22Rv1 (cell line): ENCODE results near the gene ZNF394.

ENCODE experiments used
- ZFX ChIP-seq: fragments of 450-650 bp; IDR thresholded peaks from 2 replicates; pipeline ENCODE4 v1.6.1; 2017; ENCODE audit warnings: antibody characterized with exemption, borderline replicate concordance
- TF ChIP-seq, protein P1 (sequence below): fragments of 450-650 bp; IDR thresholded peaks from 2 replicates; pipeline ENCODE4 v1.5.1; 2017; ENCODE audit warnings: mild to moderate bottlenecking

DNA sequence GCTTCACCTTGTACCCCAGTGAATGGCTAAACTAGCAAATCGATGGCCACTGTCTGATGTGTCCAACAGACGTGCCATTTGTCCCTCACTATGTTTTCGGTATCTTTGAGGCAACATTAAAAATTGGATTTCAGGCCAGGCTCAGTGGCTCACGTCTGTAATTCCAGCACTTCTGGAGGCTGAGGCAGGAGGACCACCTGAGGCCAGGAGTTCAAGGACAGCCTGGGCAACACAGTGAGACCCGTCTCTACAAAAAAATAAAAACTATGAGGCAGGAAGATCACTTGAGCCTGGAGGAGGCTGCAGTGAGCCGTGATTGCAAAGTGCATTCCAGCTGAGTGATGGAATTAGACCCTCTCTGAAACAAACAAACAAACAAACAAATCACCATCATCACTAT lies 43.8 kb upstream of the ZNF394 start:
- TF ChIP-seq, protein P1, sequence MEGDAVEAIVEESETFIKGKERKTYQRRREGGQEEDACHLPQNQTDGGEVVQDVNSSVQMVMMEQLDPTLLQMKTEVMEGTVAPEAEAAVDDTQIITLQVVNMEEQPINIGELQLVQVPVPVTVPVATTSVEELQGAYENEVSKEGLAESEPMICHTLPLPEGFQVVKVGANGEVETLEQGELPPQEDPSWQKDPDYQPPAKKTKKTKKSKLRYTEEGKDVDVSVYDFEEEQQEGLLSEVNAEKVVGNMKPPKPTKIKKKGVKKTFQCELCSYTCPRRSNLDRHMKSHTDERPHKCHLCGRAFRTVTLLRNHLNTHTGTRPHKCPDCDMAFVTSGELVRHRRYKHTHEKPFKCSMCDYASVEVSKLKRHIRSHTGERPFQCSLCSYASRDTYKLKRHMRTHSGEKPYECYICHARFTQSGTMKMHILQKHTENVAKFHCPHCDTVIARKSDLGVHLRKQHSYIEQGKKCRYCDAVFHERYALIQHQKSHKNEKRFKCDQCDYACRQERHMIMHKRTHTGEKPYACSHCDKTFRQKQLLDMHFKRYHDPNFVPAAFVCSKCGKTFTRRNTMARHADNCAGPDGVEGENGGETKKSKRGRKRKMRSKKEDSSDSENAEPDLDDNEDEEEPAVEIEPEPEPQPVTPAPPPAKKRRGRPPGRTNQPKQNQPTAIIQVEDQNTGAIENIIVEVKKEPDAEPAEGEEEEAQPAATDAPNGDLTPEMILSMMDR, result no peak
- TF ChIP-seq ZFX, result no peak
